SH-SY5Y (cell line): ENCODE data around the gene IZUMO2.

Experiments
- GATA2 ChIP-seq: IDR thresholded peaks from 2 replicates; pipeline ENCODE4 v1.6.1; 2011; ENCODE audit warnings: mild to moderate bottlenecking, low read depth, low read length
- GATA3 ChIP-seq: IDR thresholded peaks from 2 replicates; pipeline ENCODE4 v1.6.1; 2011; ENCODE audit warnings: low read depth, mild to moderate bottlenecking, low read length, moderate library complexity

IZUMO2 gene

DNA sequence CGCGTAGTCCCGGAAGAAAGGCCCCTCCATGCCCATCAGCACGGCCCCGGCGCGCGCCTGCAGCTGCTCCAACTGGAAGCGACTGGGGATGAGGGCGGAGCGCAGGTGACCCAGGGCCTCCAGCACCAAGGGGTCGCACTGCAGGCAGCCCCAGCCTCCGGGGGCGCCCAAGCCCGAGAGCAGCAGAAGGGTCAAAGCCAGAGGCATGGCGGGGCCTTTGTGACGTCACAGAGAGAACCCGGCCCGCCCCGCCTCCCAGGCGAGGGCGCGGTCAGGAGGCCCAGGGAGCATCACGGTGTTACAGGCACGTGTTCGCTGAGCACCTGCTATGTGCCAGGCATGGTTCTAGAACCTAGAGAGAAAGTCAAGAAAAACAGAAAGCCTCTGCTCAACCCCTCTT is at the start of gene IZUMO2:
Gene IZUMO2 (minus strand): TSS at position 294 of the 400 bp plus-strand sequence. CDS start 87 bp downstream, at position 207.
- TF ChIP-seq GATA3 (no peak), GATA2 (no peak)

DNA sequence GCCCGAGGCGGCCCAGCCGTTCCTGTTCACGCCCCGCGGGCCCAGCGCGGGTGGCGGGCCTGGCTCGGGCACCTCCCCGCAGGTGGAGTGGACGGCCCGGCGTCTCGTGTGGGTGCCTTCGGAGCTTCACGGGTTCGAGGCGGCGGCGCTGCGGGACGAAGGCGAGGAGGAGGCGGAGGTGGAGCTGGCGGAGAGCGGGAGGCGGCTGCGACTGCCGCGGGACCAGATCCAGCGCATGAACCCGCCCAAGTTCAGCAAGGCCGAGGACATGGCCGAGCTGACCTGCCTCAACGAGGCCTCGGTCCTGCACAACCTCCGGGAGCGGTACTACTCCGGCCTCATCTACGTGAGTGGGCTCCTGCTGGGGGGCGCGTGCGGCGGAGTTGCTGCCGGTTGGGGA is 47.3 kb upstream of the IZUMO2 start:
- no peak for TF ChIP-seq GATA3
- no peak for TF ChIP-seq GATA2

DNA sequence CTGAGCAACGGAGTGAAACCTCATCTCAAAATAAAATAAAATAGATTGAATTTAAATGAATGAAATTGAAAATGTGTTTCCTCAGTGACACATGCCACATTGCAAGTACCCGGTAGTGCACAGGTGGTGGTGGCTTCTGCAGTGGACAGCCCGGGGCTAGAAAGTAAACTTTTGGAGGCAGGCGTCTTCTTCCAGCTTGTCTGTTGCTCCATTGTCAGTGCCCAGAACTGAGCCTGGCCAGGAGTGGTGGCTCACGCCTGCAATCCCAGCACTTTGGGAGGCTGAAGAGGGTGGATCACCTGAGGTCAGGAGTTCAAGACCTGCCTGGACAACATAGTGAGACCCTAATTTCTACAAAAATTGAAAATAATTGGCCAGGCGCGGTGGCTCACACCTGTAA is 46.0 kb upstream of the IZUMO2 start:
- no peak for TF ChIP-seq GATA2
- TF ChIP-seq GATA3: no peak

DNA sequence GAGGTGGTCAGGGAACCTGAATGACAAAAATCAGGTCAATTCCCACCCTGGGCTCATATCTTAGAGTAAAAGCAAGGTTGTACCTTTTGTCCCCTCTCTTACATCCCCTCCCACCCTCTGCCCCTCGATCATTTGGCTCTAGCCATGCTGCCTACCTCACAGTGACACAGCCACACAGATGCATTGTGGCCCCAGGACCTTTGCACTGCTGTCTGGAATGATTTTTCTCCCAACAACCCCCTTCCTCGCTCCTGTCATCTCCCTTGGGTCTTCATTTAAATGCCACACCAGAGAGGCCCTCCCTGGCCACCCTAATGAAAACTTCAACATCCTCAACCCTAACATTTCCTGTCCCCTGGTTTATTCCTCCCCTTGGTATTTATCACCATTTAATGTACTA is 44.6 kb upstream of the IZUMO2 start:
- TF ChIP-seq GATA2 (no peak), GATA3 (no peak)

DNA sequence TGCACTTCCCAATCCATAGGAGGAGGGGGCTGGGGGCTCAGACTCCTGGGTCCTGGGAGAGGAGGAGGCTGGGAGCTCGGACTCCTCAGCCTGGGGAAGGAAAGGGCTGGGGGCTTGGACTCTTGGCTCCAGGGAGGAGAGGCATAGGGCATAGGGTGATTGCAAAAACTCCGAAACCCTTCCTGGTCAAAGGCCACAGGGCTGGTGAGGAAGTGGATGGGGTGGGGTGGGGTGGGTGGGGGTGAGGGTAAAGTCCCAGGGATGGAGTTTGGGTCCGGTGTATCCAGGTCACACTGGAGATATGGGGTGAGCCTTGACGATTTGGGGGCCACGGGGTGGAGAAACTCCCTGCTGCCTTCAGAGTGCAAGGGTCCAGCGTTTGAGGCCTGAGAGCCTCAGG is 43.1 kb upstream of the IZUMO2 start:
- TF ChIP-seq GATA2 (no peak), GATA3 (no peak)

DNA sequence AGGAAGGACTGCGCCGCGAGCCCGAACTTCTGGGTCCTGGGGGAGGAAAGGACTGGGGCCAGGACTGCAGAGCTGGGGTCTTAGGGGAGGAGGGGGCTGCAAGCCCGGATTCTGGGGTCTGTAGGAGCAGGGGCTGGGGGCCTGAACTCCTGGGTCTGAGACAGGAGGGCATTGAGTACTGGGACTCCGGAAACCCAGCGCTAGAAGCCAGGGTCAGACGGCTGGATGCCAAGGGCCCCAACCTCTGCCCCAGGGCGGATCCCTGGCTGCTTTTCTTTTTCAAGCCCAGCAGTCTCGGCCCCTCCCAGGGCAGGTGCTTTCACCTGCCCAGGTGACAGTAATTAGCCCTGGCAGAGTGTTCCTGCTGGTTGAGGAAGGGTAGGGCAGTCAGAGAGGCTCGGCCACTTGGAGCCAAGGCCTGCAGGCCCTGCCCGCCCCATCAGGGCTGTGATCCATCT is 42.6 kb upstream of the IZUMO2 start:
- TF ChIP-seq GATA3: no peak
- no peak for TF ChIP-seq GATA2

DNA sequence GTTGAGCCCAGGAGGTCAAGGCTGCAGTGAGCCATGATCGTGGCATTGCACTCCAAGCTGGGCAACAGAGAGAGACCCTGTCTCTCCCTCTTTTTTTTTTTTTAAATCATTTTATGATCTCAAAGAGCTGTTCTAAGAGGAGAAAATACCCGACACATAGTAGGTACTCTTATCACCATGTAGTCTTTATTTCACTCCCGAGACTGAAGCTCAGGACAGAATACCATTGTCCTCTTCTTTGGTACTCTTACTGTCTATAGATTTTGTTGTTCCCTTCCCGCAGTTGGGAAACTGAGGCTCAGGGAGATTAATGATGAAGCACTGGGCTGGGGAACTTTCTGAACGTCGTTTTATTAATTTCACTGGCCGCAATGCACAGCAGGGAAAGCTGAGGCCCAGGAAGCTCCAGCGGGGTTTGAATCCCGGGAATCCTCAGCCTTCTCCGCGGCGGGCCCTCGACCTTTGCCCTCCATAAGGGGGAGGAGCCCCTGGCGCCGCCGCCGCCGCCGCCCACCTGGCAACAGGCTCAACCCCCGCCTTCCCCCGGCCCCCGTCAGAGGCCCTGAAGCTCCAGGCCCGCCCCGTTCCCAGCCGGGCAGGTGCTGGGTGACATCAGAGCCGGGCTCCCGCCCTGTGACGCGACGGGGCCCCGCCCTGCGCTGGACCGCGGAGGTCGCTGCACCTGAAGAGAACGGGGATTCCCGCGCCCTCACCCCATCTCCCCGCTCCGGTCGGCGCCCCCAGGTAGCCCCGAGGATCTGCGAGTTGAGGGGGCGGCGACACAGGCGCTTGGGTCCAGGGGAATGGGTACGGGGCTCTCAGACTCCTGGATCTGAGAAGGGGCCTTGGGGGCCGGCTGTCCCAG is 42.0 kb upstream of the IZUMO2 start:
- TF ChIP-seq GATA2 (no peak), GATA3 (no peak)

DNA sequence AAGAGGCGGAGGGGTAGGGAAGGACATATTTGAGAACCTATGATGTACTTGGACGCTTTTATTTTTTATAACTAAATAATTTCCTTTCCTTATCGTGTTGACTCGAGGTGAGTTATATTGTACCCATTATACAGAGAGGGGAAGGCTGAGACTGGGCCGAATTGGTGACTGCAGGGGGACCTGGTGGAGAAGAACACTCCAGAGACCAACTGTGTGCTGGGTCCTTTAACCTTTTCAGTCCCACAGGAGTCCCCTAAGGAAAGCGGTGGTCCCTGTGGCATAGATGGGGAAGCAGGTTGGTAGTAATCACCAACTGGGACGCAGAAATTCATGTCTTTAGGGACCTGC is 41.0 kb upstream of the IZUMO2 start:
- TF ChIP-seq GATA3 (no peak), GATA2 (no peak)

DNA sequence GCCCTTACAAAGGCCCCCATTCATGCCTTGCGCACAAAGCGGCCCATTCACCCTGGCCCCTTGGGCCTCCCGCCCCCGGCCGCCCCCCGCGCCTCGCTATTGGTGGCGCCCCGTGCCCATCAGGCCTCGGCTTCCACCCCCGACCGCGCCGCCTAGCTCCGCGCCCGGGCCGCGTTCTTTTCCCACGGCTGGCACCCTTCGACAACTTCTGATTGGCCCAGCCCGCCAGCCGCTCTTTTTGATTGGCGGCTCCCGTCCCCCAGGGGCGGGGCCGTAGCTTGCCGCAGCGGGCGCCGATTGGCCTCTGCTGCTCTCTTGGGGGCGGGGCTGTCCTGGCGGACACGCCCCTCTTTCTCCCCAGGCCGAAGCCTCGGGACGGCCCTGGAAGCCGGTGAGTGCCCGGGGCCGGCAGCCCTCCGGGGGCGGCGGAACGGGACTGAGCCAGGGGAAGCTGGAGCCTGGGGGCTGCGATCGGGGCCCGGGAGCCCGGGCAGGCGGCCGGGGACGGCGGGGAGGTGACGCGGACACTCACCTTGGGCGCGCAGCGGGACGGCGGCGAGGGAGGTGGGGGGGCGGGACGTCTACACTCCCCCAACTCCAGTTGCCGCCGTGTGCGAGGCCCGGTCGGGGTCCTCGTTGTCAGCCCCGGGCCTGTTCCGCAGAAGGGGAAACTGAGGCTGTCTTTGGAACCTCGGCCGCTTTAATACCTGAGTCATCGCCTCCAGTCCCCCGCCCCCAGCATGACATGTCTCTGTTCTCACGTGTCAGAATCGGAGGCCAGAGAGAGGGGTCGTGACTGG is 40.4 kb upstream of the IZUMO2 start, which contains the start of gene MYH14:
Gene MYH14 (plus strand): TSS at position 342 of the 800 bp plus-strand sequence. CDS start 6,744 bp downstream, outside the sequence.
- no peak for TF ChIP-seq GATA3
- TF ChIP-seq GATA2: no peak

DNA sequence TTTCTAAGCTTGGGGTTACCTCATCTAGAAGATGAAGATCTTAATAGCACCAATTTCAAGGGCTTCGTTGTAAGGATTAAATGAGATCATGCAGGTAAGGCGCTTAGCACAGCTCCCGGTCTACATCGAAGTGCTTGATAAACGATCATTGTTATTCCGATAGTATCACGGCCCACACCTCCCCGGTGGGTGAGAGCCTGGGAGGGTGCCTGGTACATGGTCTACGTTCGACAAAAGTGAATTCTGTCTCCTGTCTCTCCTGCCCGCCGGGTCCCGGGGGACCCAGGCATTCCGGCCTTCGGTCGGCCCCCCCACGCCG is 39.8 kb upstream of the IZUMO2 start:
- no peak for TF ChIP-seq GATA3

DNA sequence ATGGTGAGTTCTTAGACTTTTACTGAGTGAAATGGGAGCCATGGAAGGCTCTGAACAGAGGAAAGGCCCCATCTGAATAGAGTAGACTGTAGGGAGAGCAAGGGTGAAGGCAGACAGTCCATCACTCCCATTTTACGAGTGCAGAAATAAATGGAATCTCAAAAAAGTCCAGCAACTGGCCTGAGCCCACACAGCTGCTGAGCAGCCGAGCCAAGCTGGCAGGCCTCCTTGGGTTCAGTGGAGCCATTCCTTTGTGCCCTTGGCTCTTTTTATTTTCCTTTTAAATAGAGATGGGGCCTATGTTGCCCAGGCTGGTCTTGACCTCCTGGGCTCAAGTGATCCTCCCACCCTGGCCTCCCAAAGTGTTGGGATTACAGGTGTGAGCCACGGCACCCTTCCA is 39.3 kb upstream of the IZUMO2 start:
- no peak for TF ChIP-seq GATA3
- TF ChIP-seq GATA2: no peak

DNA sequence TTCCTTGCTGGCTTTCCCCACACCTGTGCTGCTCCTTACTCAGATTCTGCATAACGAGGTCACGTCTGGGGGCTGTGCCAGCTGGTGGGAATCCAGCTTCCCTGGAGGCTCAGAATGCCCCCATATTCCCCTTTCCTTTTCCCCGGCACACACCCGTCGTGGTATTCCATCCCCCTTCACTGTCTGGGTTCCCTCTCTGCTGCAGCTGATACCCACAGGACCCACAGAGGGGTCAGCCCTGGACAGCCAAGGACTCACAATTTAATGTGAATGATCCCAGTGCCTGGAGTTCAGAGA is 36.1 kb upstream of the IZUMO2 start:
- no peak for TF ChIP-seq GATA2
- TF ChIP-seq GATA3: no peak

DNA sequence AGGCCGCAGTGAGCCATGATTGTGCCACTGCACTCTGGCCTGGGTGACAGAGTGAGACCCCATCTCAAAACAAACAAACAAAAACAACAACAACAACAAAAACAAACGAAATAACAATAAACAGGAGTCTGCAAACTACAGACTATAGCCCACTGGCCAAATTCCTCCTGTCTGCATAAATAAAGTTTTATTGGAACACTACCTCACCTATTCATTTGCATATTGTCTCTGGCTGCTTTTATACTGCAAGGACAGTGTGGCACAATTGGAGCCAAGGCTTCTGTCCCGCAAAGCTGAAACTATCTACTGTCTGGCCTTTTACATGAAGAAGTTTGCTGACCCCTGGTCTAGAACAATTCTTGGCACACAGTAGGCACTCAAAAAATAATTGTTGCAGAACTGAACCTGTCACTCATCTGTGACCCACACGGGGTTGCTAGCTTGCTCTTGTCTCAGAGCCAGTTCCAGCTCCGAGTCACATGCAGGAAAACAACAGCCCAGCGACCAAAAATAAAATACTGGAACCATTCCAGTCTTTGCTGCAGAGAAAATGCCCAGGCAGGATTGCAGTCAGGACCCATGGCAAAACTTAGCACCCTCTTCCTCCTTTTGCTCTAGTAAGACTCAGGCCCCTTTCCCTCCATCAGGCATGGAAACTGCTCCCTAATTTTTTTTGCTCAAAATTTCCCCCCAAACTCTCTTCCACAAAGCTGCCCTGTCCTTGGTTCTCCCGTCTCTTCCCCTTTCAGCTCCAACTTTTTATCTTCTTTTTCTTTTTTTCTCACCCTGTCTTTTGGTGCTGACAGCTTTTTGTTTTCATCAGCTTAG is 35.6 kb upstream of the IZUMO2 start:
- no peak for TF ChIP-seq GATA2

DNA sequence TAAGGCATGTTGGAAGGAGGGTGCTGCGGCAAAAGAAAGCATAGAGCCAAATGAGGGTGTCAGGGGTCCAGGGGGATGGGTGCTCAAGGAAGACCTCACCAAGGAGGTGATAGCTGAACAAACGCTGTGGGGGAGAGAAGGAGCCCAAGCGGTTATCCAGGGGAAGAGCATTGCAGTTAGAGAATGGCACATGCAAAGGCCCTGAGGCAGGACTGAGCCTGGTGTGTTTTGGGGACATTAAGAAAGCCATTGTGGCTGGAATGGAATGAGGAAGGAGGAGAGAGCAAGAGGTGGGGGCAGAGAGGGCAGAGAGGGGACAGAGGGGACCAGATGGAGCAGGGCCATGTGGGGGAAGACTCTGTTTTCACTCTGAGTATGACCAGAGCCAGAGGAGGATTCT is 34.3 kb upstream of the IZUMO2 start:
- TF ChIP-seq GATA2 (no peak), GATA3 (no peak)

DNA sequence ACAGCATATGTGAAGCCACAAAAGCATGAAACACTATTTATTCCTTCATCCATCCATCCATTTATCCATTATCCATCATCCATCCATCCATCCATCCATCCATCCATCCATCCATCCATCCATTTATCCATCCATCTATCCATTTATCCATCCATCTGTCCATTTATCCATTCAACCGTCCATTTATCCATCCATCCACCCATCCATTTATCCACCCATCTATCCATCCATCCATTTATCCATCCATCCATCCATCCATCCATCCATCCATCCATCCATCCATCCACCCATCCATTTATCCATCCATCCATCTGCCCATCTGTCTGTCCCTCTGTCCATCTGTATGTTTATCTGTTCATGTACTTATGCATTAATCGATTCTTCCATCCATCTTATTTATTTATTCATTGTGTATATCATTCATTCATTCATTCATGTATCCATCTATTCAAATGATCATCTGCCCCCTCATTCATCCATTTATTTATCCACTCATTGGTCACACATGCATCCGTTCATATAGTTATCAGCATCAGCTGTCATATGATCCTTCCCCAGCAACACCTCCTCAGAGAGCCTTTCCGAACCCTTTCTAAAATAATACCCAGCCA is 33.3 kb upstream of the IZUMO2 start:
- TF ChIP-seq GATA2 (no peak), GATA3 (no peak)

DNA sequence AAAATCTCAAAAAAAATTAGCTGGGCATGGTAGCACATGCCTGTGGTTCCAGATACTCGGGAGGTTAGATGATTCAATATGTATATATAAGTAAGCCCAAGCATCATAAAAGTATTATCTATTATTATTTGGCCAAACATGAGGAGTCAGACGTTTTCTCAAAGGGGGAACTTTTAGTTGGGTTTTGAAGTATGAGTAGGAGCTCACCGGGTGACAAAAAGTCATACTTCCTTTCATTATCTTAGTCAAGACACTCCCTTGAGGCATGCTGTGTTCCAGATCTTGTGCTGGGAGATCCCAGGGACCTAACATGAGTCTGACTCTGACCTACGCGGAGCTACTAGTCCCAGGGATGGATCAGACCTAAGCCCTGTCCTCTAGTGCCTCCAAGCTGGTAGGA is 32.1 kb upstream of the IZUMO2 start:
- TF ChIP-seq GATA2 (no peak), GATA3 (no peak)
